RCC 7860 (cell line): ENCODE data around the gene ODF4.
"Not testable (repeated sequence)": the region's sequence is repeated elsewhere in the genome, so short reads cannot be mapped to it uniquely, and the experiment has no call there.

Source experiments
- DNase-seq: peaks from one replicate; pipeline ENCODE4 v3.0.0-alpha.2; 2015; ENCODE audit warnings: low spot score
- FAIRE-seq: peaks from 2 replicates; lab custom pipeline; 2012; peaks lifted over from hg19 to GRCh38; lab: Jason Lieb, UNC

The ODF4 gene

DNA sequence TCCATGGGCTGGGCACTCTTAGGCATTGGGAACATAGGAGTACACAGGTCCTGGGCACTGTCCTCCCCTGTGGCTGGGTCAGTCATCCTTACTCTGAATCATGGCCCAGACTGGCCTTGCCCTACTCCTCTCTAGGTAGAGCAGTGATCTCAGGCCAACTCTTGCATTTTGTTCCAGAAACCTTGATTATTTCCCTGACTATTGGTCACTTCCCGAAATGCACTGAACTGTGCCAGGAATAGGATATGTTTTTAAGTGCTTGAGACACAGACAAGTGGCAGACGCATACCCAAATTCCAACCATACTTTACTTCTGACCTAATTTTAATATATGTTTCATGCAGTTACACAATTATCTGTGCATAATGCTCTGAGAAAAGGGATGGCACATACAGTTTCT, 26.6 kb downstream of the ODF4 start:
- FAIRE-seq (no peak), DNase-seq (peak; percentile 29)

DNA sequence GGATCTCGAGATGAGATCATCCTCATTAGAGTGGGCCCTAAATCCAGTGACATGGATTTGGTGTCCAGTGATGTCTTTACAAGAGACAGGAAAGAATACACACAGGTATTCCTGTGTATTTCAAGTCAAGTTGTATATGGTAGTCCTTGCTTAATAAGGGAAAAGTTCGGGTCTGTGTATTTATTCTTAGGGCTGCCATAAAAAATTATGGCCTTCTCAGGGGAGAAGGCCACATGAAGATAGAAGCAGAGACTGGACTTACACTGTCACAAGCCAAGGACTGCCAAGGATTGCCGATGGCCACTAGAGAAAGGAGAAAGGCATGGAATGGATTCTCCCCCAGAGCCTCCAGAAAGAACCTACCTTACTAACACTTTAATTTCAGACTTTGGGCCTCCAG, 28.6 kb downstream of the ODF4 start:
- DNase-seq = no peak
- no peak for FAIRE-seq

GRCh38 chr17:8369944-8370343, 30.3 kb downstream of the ODF4 start:
- no peak for FAIRE-seq
- no peak for DNase-seq

- no peak for FAIRE-seq
- no peak for DNase-seq
Observed at GRCh38 chr17:8371786-8372185, 32.1 kb downstream of the ODF4 start.

DNA sequence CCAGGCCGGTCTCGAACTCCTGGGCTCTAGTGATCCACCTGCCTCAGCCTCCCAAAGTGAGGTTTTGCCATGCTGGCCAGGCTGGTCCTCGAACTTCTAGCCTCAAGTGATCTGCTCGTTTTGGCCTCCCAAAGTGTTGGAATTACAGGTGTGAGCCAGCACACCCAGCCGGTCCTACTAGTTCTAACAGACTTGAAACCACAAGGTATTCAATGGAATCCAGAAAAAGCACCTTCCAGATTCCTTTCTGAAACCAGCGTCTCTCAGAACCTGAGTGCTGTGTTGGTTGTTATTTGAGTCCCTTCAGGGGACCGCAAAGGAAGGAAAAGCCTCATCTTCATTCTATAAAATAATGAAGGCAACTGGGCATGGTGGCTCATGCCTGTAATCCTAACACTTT, 32.8 kb downstream of the ODF4 start:
- DNase-seq = no peak
- FAIRE-seq = no peak

GRCh38 chr17:8373856-8374255, 34.2 kb downstream of the ODF4 start:
- not testable (repeated sequence) for FAIRE-seq, DNase-seq

DNA sequence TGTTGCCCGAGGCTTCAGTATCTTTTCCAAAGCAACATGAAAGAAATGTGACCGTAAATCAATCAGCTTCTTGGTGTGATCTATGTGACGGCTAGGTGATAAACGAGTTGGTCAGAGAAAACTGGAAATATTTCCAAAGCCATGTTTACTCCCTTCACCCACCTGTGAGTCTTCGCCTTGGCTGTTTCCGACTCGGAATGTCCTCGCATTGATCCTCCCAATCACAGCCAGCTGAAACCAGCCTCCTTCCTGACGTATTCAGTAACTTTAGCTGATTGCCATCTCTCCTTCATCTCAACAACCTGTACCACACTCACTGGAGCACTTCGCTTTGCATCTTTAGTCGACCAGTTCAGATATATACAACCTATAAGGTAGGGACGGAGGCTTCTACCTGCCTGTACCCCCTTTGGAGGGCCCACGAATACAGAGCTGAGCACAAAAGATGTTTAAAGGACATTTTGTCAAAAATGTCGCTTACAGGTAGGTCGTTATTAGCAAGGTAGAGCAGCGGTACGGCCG, 36.2 kb downstream of the ODF4 start:
- no peak for FAIRE-seq
- no peak for DNase-seq

- FAIRE-seq (no peak), DNase-seq (peak; percentile 74)
Observed at GRCh38 chr17:8376271-8377067, 36.8 kb downstream of the ODF4 start, which contains the start of gene KRABD2. Gene KRABD2 (minus strand): TSS chr17:8376704.

DNA sequence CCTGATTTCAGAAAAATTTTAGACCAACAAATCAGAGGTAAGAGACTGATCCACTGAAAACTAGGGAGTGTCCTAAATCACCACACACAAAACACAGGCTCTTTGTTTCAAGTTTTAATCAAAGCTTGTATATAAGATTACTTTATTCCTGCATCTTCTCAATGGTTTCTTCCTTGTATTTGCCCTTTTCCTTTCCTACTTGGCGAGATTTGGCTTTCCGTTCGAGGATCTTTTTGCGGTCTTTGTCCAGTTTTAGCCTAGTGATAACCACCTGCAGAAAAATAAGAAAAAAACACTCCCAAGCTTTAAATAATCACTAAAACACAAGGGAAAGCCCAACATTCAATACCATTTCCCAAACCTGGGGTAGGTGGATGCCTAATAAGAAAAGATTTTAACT, 37.8 kb downstream of the ODF4 start:
- FAIRE-seq = no peak
- DNase-seq = no peak

- not testable (repeated sequence) for FAIRE-seq
Observed at GRCh38 chr17:8378117-8378516, 38.5 kb downstream of the ODF4 start.

DNA sequence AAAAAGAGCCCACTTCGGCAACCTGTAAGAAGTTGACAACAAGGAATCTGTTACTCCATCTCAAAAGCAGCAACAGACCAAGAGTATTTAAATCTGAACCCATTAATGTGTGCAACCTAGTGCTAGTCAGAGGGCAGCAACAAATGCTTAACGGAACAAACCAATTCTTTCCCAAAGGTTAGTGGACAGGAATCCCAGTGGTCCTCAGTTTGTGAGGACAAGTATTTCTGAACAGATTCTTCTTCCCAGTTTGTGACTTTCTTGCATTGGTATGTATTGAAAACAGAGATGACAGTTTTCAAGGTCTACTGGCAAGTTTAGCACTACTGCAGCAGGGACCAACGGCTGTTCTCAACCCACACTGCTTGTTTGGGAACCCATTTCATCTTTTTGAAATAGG, 40.4 kb downstream of the ODF4 start:
- FAIRE-seq (no peak), DNase-seq (no peak)

More at GRCh38 chr17:8378117-8378516, 38.5 kb downstream of the ODF4 start:
- DNase-seq = not testable (repeated sequence)

DNA sequence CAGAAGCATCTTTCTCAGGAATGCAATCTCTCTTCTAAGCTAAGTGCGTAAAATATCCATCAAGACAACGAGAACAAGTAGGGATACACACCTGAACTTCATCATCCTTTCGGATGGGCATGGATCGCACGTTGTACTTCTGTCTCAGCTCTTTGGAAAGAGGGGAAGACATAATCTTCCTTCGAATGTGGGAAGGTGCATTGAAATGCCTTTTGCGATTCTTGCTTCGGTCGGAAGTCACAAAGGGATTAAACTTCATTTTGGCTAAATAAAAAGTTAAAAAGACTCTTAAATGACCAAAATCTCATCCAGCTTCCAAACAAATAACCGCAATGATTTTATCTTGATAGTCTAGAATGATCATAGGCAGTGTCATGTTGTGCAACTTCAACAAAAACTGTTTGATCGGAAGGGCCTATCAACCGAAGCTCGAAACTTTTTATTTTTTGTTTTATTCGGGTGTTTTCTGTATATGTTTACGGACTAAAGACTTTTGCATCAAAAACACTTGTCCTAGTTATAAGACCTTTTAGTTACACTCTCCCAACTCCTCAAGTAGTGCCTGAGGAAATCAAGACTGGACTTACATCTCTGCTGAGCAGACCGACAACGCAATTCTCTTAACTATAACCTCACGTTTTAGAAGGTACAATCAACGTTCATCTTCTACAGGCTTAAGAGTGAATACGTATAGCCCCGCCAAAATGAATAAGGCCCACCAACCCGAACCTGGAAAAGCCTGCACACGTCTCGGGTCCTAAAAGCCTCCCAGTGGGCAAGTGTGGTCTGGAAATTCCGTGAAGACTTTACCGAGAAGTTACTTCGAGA, 42.6 kb downstream of the ODF4 start:
- DNase-seq (no peak), FAIRE-seq (no peak)

- DNase-seq (no peak), FAIRE-seq (no peak)
Observed at GRCh38 chr17:8382880-8383142, 43.2 kb downstream of the ODF4 start.

GRCh38 chr17:8383143-8383822, 43.6 kb downstream of the ODF4 start, which contains the start of gene RPL26:
Gene RPL26 (minus strand): TSS chr17:8383193. CDS start chr17:8382310, 883 bp downstream.
- DNase-seq (peak; percentile 94), FAIRE-seq (peak; percentile 78)

DNA sequence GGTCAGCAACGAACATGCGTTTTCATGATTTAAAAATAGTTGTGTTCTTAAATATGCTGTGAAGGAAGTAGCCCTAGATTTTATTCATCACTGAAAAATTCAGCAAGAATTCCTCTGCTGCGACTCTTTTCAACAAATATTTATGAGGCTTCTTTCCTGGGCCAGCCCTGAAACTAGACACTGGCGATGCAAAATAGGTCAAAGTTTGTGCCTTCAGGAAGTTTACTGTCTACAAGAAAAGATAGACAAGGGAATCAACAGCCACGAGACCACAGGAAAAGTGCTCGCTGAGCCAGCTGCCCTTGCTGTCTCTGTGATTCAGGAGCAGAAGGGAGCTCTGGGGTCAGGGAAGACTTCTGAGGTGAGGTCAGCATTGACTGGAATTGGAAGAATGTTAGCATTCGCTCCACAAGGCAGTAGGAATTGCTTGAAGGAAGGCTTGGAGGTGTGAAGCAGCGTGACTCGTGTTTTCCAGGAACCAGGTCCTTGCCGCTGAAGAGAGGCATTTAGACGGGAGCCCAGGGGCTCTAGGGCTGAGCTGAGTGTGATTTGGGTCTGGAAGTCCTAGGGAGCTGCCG, 45.2 kb downstream of the ODF4 start:
- DNase-seq = peak; percentile 87
- FAIRE-seq = peak; percentile 16

DNA sequence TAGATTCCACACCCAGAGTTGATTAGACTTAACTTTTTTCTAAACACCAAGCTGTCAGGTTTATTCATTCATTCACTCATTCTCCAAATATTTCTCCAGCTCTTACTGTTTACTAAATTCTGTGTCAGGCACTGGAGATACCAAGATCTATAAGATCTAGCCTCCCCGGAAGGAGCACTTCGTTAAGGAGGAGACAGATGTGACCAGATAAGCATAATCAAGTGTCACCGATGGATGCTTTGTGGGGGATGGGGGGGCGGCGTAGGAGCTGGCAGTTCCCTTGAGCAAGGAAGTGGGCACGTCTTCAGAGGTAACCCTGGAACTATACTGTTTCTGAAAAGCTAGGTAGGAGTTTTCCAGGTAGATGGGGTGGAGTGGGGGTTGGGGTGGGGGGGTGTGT, 47.2 kb downstream of the ODF4 start:
- DNase-seq = no peak
- FAIRE-seq = no peak

DNA sequence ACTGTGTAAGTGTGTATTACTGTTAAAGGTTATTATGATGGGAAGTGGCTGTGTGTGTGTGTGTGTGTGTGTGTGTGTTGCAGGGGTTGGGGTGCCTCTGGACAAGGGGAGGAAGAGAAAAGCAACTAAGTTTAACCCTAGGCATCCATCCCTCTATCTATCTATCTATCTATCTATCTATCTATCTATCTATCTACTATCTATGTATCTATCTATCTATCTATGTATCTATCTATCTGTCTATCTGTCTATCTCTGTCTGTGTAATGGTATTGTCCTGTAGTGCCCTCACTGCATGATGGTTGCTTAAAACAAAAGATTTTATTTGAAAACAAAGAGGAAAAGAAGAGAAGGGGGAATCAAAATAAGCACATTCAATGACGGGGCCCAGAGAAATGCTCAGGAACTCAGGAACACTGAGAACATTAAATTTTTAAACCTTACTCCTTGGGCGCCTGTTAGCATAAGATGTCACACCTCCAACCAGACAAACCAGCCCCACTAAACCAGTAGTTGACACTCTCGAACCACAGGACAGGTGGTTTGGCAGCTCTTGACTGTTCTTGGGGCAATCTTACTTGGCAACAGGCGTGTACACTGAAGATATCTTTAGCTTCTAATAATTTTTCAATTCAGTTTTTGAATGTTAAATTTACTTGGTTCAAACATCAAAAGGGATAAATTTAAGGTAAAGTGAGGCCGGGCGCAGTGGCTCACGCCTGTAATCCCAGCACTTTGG, 48.4 kb downstream of the ODF4 start:
- DNase-seq (no peak), FAIRE-seq (no peak)

GRCh38 chr17:8391711-8392110, 52.1 kb downstream of the ODF4 start:
- DNase-seq (no peak), FAIRE-seq (no peak)

DNA sequence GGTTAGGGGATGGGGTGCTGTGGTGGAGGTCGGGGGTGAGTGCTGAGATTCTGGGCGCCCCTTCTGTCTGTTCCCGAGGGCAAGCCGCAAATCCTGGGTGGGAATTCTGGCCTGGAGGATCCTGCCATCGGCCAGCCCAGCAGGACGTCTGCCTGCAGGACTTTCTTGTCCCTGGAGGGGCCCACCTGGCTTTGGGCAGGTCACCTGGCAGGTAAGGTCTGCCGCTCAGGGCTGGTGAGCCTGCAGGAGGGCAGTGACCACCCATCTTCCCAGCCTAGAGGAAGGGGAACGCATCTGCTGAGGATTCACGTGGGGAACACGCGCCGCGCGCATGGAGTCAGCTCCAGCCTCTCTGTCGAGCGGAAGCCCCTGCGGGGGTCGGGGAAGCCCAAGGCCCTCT, 52.6 kb downstream of the ODF4 start:
- DNase-seq (no peak), FAIRE-seq (no peak)
